Upper lobe of left lung (tissue), 6 donors: ENCODE data around the gene TSPYL4. TPM values are rescaled to one million over a fixed set of nuclear protein-coding genes. Genes with fewer than 3 reads are reported as not detected.

Experiments
- ATAC-seq, 2 donors: fragments of 200-7000 bp; cut with Tn5 transposase; one replicate each; pipeline ENCODE4 v1.9.1; 2022; ENCODE audit warnings: mild to moderate bottlenecking in 2 of 2, moderate library complexity in 2 of 2; ENCODE audit not compliant: low FRiP score in 2 of 2
- DNase-seq, 2 donors: peaks; one replicate each; pipeline ENCODE4 v3.0.0-alpha.2; 2019 to 2020
- H3K27ac ChIP-seq, 4 donors: fragments of 200-600 bp; sonication (generic); one replicate each; pipeline ENCODE4 v1.5.1; 2016 to 2019
- H3K27me3 ChIP-seq, 4 donors: fragments of 200-600 bp; sonication (generic); one replicate each; pipeline ENCODE4 v1.5.1; 2017 to 2019
- H3K36me3 ChIP-seq, 4 donors: fragments of 200-600 bp; sonication (generic); one replicate each; pipeline ENCODE4 v1.5.1; 2016 to 2019
- H3K4me1 ChIP-seq, 4 donors: fragments of 200-600 bp; sonication (generic); one replicate each; pipeline ENCODE4 v1.5.1; 2018 to 2019
- H3K4me3 ChIP-seq, 4 donors: fragments of 200-600 bp; sonication (generic); one replicate each; pipeline ENCODE4 v1.5.1; 2017 to 2019; ENCODE audit warnings: mild to moderate bottlenecking in 2 of 4, moderate library complexity in 1 of 4
- H3K9me3 ChIP-seq, 4 donors: fragments of 200-600 bp; sonication (generic); one replicate each; pipeline ENCODE4 v1.5.1; 2018 to 2019
- CTCF ChIP-seq, 6 experiments: fragments of 450-650 bp in 4 of 6; fragments of 200-600 bp in 2 of 6; sonication (generic) in 2 of 6; IDR thresholded peaks; one replicate each; pipeline ENCODE4 v1.5.1; 2016 to 2019; ENCODE audit warnings: antibody characterized with exemption in 6 of 6
- EP300 ChIP-seq, 4 donors: sonication (generic); formaldehyde crosslinking; IDR thresholded peaks; one replicate each; pipeline ENCODE4 v1.5.1; 2017; ENCODE audit warnings: antibody characterized with exemption in 4 of 4, control low read depth in 2 of 4
- POLR2A ChIP-seq, 4 donors: fragments of 450-650 bp; IDR thresholded peaks; one replicate each; pipeline ENCODE4 v1.5.1; 2016 to 2017; ENCODE audit warnings: antibody characterized with exemption in 4 of 4, mild to moderate bottlenecking in 2 of 4
- POLR2AphosphoS5 ChIP-seq, 2 donors: sonication (generic); formaldehyde crosslinking; IDR thresholded peaks; one replicate each; pipeline ENCODE4 v1.5.1; 2017; ENCODE audit warnings: antibody characterized with exemption in 2 of 2
- WGBS, 2 donors: methylation state at CpG; one replicate each; pipeline ENCODE4 v1.1.5; 2017 to 2018; 5-methylcytosine and 5-hydroxymethylcytosine counted together
- total RNA-seq, 6 donors: library from RNA; depleted of rRNA in 4 of 6; stranded (reverse); fragments of >200 nt in 4 of 6; gene quantifications; one replicate each; pipeline versions ENCODE4 v1.1.0 to v1.2.1, GENCODE V29; 2016 to 2021
- donor health status: DM: no; HTN: no; CAD: no; lungs with moderate emphysema.
- donor health status: DM: no; HTN: yes; CAD: no; lungs with severe emphysema.

The TSPYL4 gene
- total RNA-seq, 6 donors from 2014 or later: 4.4 to 13.0 (median 9.4) TPM

DNA sequence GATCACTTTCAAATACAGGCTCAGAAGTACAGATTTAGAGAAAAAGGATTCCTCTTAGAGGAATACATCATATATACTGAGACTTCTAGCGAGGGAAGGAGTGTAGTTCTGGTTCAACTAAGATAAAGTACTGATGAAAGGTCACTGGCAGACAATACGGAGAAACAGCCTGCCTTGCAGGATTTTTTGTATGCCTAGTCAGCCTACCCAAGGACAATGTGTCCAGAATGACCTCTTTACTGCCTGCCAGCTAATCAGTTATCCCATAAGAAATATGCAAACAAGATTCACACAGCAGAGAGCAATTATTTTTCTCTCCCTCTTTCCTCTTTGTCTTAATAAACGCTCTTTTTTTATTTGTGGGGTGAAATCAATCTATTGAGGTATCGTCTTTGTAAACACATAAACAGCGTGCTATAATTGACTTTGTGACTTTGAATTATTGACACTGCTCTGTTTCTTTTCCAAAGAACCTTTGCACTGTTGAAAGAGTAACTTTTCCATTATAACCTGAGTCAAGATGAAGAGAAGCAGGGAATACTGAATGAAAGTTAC lies 1.4 kb upstream of the TSPYL4 start:
- no peak for TF ChIP-seq CTCF (IDR thresholded peaks at IDR 0.05)
- no peak for TF ChIP-seq POLR2A (IDR thresholded peaks at IDR 0.05)
- TF ChIP-seq EP300 (IDR thresholded peaks at IDR 0.05): no peak
- no peak overlapping the region for H3K4me3 ChIP-seq
- ATAC-seq: no peak
- WGBS, 2 donors: 62 to 74% methylated on average over 5 of the region's 5 CpGs
- peaks cover 35 to 42% (median 40%) of the 10 kb centered on the region in 4 donors for H3K4me1 ChIP-seq
- H3K27ac ChIP-seq: no peak overlapping the region
- no peak for DNase-seq
- H3K9me3 ChIP-seq: no peaks in the 10 kb centered on the region
- no peaks in the 10 kb centered on the region for H3K27me3 ChIP-seq
- no peaks in the 10 kb centered on the region for H3K36me3 ChIP-seq

- DNase-seq (no peak), ATAC-seq (no peak)
- Histone ChIP-seq H3K27ac (peak overlapping the region; percentile 87 to 93 (median 92)), H3K4me1 (peaks cover 41 to 49% (median 44%) of the 10 kb centered on the region in 4 donors), H3K27me3 (no peaks in the 10 kb centered on the region), H3K36me3 (no peaks in the 10 kb centered on the region), H3K4me3 (peak overlapping the region; percentile 84 to 98 (median 92)), H3K9me3 (no peaks in the 10 kb centered on the region)
- TF ChIP-seq EP300 (IDR thresholded peaks at IDR 0.05) (no peak), CTCF (IDR thresholded peaks at IDR 0.05) (no peak), POLR2AphosphoS5 (IDR thresholded peaks at IDR 0.05) (no peak), POLR2A (IDR thresholded peaks at IDR 0.05) (no peak)
- 15 to 22% methylated on average over 4 of the region's 4 CpGs for WGBS, 2 donors
Measured at GRCh38 chr6:116254297-116255056, 602 bp upstream of the TSPYL4 start.

GRCh38 chr6:116253188-116253504 lies 729 bp downstream of the TSPYL4 start:
- no peaks in the 10 kb centered on the region for H3K9me3 ChIP-seq
- H3K4me3 ChIP-seq: peak overlapping the region; percentile 84 to 98 (median 92)
- H3K4me1 ChIP-seq: peaks cover 43 to 54% (median 45%) of the 10 kb centered on the region in 4 donors
- TF ChIP-seq POLR2AphosphoS5 (IDR thresholded peaks at IDR 0.05): no peak
- no peak for TF ChIP-seq CTCF (IDR thresholded peaks at IDR 0.05)
- TF ChIP-seq POLR2A (IDR thresholded peaks at IDR 0.05): no peak
- TF ChIP-seq EP300 (IDR thresholded peaks at IDR 0.05): no peak
- ATAC-seq (no peak), DNase-seq (no peak)
- WGBS, 2 donors: 33 to 40% methylated on average over 11 of the region's 11 CpGs
- no peaks in the 10 kb centered on the region for H3K36me3 ChIP-seq
- peak overlapping the region; percentile 87 to 93 (median 92) for H3K27ac ChIP-seq
- H3K27me3 ChIP-seq: no peaks in the 10 kb centered on the region

GRCh38 chr6:116251568-116252384 lies 2.1 kb downstream of the TSPYL4 start:
- 70 to 74% methylated on average over 6 of the region's 6 CpGs for WGBS, 2 donors
- H3K4me3 ChIP-seq: no peak overlapping the region
- TF ChIP-seq POLR2AphosphoS5 (IDR thresholded peaks at IDR 0.05): no peak
- no peak for TF ChIP-seq POLR2A (IDR thresholded peaks at IDR 0.05)
- peaks cover 43 to 54% (median 45%) of the 10 kb centered on the region in 4 donors for H3K4me1 ChIP-seq
- H3K9me3 ChIP-seq: no peaks in the 10 kb centered on the region
- no peaks in the 10 kb centered on the region for H3K36me3 ChIP-seq
- DNase-seq (no peak), ATAC-seq (no peak)
- H3K27me3 ChIP-seq: no peaks in the 10 kb centered on the region
- peak overlapping the region in 1 of 4 donors; percentile 14 for H3K27ac ChIP-seq

DNA sequence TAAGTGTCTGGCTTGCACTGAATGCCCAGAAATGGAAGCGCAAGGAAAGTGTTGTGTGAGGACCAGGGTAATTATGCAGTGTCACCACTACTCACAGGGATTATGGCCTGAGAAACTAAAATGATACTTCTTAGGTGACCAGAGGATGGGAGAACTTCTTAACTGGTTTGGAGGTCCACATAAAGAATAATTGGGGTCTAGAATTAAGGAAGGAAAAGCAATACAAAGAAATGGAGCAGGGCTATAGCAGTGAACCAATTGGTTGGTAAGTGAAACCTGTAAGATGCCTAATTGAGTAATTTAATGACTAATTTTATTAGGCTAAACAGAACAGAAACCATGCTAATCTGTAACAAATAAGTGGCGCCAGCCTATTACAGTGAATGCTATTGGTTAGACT lies 5.3 kb downstream of the TSPYL4 start:
- Histone ChIP-seq H3K36me3 (no peaks in the 10 kb centered on the region), H3K4me3 (no peak overlapping the region), H3K27ac (no peak overlapping the region), H3K27me3 (no peaks in the 10 kb centered on the region), H3K4me1 (peaks cover 33 to 43% (median 35%) of the 10 kb centered on the region in 4 donors), H3K9me3 (no peaks in the 10 kb centered on the region)
- WGBS, 2 donors: 87 to 96% methylated on average over 2 of the region's 2 CpGs
- DNase-seq: no peak
- ATAC-seq: no peak
- TF ChIP-seq POLR2AphosphoS5 (IDR thresholded peaks at IDR 0.05) (no peak), EP300 (IDR thresholded peaks at IDR 0.05) (no peak), POLR2A (IDR thresholded peaks at IDR 0.05) (no peak), CTCF (IDR thresholded peaks at IDR 0.05) (no peak)
